Measurements from ENCODE around the gene SGCA.

The SGCA gene

GRCh38 chr17:50221864-50222545 is 56.2 kb downstream of the SGCA start:
- Histone ChIP-seq H3K4me3 (ENCODE audit: extremely low read depth, insufficient read depth, low read length, poor library complexity, severe bottlenecking) (no peak overlapping the region), H3K9me3 (ENCODE audit: control insufficient read depth, low read length) (peaks cover 5% of the 10 kb centered on the region), H3K36me3 (ENCODE audit: control insufficient read depth, insufficient read depth, low read length) (no peaks in the 10 kb centered on the region), H3K4me1 (ENCODE audit: control insufficient read depth, insufficient read depth, low read length, poor library complexity, severe bottlenecking) (peaks cover 30% of the 10 kb centered on the region), H3K27ac (ENCODE audit: low read depth, low read length, severe bottlenecking) (no peak overlapping the region)
- 93 to 96% methylated on average over 5 to 7 of the region's 8 CpGs for WGBS, 2 experiments (ENCODE audit: insufficient coverage in 2 of 2)

- 94 to 97% methylated on average over 2 to 5 of the region's 6 CpGs for WGBS, 2 experiments (ENCODE audit: insufficient coverage in 2 of 2)
- Histone ChIP-seq H3K9me3 (ENCODE audit: control insufficient read depth, low read length) (peaks cover 5% of the 10 kb centered on the region), H3K4me3 (ENCODE audit: extremely low read depth, insufficient read depth, low read length, poor library complexity, severe bottlenecking) (no peak overlapping the region), H3K27ac (ENCODE audit: low read depth, low read length, severe bottlenecking) (no peak overlapping the region), H3K36me3 (ENCODE audit: control insufficient read depth, insufficient read depth, low read length) (no peaks in the 10 kb centered on the region), H3K4me1 (ENCODE audit: control insufficient read depth, insufficient read depth, low read length, poor library complexity, severe bottlenecking) (peaks cover 30% of the 10 kb centered on the region)
These were observed 57.1 kb downstream of the SGCA start for GRCh38 chr17:50222922-50223321.
